ENCODE measurements around the gene ZSCAN10. TPM values are rescaled to one million over a fixed set of nuclear protein-coding genes. Genes with fewer than 3 reads are reported as not detected.
A peak's percentile ranks its signal among the peaks of the same experiment; 100 is the strongest.
"Not testable (repeated sequence)": the region's sequence is repeated elsewhere in the genome, so short reads cannot be mapped to it uniquely, and the experiment has no call there.

The ZSCAN10 gene
- total RNA-seq, 1 donor from 2014 or later, result not detected

GRCh38 chr16:3070608-3071111, 28.4 kb downstream of the ZSCAN10 start:
- no peak for TF ChIP-seq CTCF (IDR thresholded peaks at IDR 0.05; ENCODE audit: insufficient read depth, low read length, poor library complexity, severe bottlenecking)
- H3K27me3 ChIP-seq (ENCODE audit: control insufficient read depth, insufficient read depth, low read length), result peaks cover 7% of the 10 kb centered on the region
- no peaks in the 10 kb centered on the region for H3K36me3 ChIP-seq (ENCODE audit: control insufficient read depth, insufficient read depth, low read length)
- H3K4me3 ChIP-seq (ENCODE audit: low read depth, low read length), result no peak overlapping the region
- no peak for DNase-seq (ENCODE audit: low read depth)

DNA sequence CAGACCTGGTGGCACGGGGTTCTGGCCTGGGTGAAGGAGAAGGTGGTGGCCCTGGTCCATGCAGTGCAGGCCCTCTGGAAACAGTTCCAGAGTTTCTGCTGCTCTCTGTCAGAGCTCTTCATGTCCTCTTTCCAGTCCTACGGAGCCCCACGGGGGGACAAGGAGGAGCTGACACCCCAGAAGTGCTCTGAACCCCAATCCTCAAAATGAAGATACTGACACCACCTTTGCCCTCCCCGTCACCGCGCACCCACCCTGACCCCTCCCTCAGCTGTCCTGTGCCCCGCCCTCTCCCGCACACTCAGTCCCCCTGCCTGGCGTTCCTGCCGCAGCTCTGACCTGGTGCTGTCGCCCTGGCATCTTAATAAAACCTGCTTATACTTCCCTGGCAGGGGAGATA, 29.9 kb downstream of the ZSCAN10 start:
- not testable (repeated sequence) for DNase-seq (ENCODE audit: low read depth); H3K4me3 ChIP-seq (ENCODE audit: low read depth, low read length); H3K27me3 ChIP-seq (ENCODE audit: control insufficient read depth, insufficient read depth, low read length)

GRCh38 chr16:3068487-3068886, 30.6 kb downstream of the ZSCAN10 start:
- TF ChIP-seq CTCF (IDR thresholded peaks at IDR 0.05; ENCODE audit: insufficient read depth, low read length, poor library complexity, severe bottlenecking), result no peak
- H3K4me3 ChIP-seq (ENCODE audit: low read depth, low read length), result no peak overlapping the region
- no peaks in the 10 kb centered on the region for H3K36me3 ChIP-seq (ENCODE audit: control insufficient read depth, insufficient read depth, low read length)
- no peaks in the 10 kb centered on the region for H3K27me3 ChIP-seq (ENCODE audit: control insufficient read depth, insufficient read depth, low read length)
- no peak for DNase-seq (ENCODE audit: low read depth)

More for the DNA sequence above, 29.9 kb downstream of the ZSCAN10 start:
- H3K36me3 ChIP-seq (ENCODE audit: control insufficient read depth, insufficient read depth, low read length), result not testable (repeated sequence)

- no peaks in the 10 kb centered on the region for H3K36me3 ChIP-seq (ENCODE audit: control insufficient read depth, insufficient read depth, low read length)
- no peak for DNase-seq (ENCODE audit: low read depth)
- H3K27me3 ChIP-seq (ENCODE audit: control insufficient read depth, insufficient read depth, low read length), result no peaks in the 10 kb centered on the region
- TF ChIP-seq CTCF (IDR thresholded peaks at IDR 0.05; ENCODE audit: insufficient read depth, low read length, poor library complexity, severe bottlenecking), result no peak
- peak overlapping the region; percentile 9 for H3K4me3 ChIP-seq (ENCODE audit: low read depth, low read length)
These were observed 32.7 kb downstream of the ZSCAN10 start for GRCh38 chr16:3066440-3066748.

DNA sequence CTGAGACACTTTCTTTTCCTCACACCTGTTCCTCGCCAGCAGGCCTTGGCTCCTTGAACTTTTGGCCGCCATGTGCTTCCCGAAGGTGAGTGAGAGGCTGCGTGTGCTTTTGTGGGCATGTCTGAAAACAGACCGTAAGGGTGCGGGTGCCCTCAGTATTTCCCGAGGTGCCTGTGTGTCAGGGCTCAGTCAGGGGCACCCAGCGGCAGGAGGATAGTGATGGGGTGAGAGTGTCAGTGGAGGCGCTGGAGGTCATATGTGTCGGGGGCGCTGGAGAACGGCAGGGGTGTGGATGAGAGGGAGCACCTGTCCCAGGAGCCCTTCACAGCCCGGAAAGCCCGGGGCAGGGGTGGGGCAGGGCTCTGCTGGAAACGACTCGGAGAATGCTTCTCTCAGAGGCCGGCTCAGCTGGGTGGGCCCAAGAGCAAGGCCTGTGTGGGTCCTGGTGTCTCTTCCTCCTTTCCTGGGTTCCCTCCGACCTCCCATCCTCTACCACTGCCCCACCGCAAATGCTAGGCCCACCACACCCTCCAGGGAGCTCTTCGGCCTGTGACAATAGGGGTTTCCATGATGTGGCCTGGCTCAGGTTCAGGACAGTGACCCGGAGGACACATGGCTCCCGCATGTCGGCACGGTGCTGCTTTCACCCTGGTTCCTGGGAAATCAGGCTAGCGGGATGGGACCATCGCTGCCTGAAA, 33.2 kb downstream of the ZSCAN10 start:
- DNase-seq (ENCODE audit: low read depth), result no peak
- H3K4me3 ChIP-seq (ENCODE audit: low read depth, low read length), result peak overlapping the region; percentile 9
- H3K27me3 ChIP-seq (ENCODE audit: control insufficient read depth, insufficient read depth, low read length), result no peaks in the 10 kb centered on the region
- no peak for TF ChIP-seq CTCF (IDR thresholded peaks at IDR 0.05; ENCODE audit: insufficient read depth, low read length, poor library complexity, severe bottlenecking)
- H3K36me3 ChIP-seq (ENCODE audit: control insufficient read depth, insufficient read depth, low read length), result no peaks in the 10 kb centered on the region

GRCh38 chr16:3065069-3065741, 33.9 kb downstream of the ZSCAN10 start, which contains the start of gene IL32:
IL32 (plus strand) TSS chr16:3065640; CDS start chr16:3065812, 172 bp downstream.
- peak; percentile 57 for DNase-seq (ENCODE audit: low read depth)
- no peak for TF ChIP-seq CTCF (IDR thresholded peaks at IDR 0.05; ENCODE audit: insufficient read depth, low read length, poor library complexity, severe bottlenecking)
- no peaks in the 10 kb centered on the region for H3K36me3 ChIP-seq (ENCODE audit: control insufficient read depth, insufficient read depth, low read length)
- H3K4me3 ChIP-seq (ENCODE audit: low read depth, low read length), result peak within 1 kb of the TSS; percentile 9
- no peaks in the 10 kb centered on the region for H3K27me3 ChIP-seq (ENCODE audit: control insufficient read depth, insufficient read depth, low read length)

All from kidney epithelial cell (primary cell).